HepG2 (cell line): ENCODE measurements around the gene NIPAL1. TPM values are rescaled to one million over a fixed set of nuclear protein-coding genes. Genes with fewer than 3 reads are reported as not detected.

ENCODE experiments used
- ARNT2 ChIP-seq: sonication (generic); formaldehyde crosslinking; IDR thresholded peaks from 2 replicates; pipeline ENCODE4 v1.8.0; 2022; ENCODE audit warnings: mild to moderate bottlenecking, low read depth, missing genetic modification reagents, moderate library complexity
- CAMTA2 ChIP-seq: sonication (generic); formaldehyde crosslinking; IDR thresholded peaks from 2 replicates; pipeline ENCODE4 v1.4.0; 2020; ENCODE audit warnings: mild to moderate bottlenecking, missing genetic modification reagents, borderline replicate concordance
- GABPB1 ChIP-seq: IDR thresholded peaks from 2 replicates; pipeline ENCODE4 v1.6.1; 2016; ENCODE audit warnings: mild to moderate bottlenecking, missing genetic modification reagents, moderate library complexity, missing compliant biosample characterization
- HHEX ChIP-seq: IDR thresholded peaks from 2 replicates; pipeline ENCODE4 v1.6.1; 2016; ENCODE audit warnings: control low read depth
- KLF12 ChIP-seq: sonication (generic); formaldehyde crosslinking; IDR thresholded peaks from 2 replicates; pipeline ENCODE4 v1.4.0; 2020; ENCODE audit warnings: missing genetic modification reagents, borderline replicate concordance
- KLF15 ChIP-seq: sonication (generic); formaldehyde crosslinking; IDR thresholded peaks from 2 replicates; pipeline ENCODE4 v1.8.1; 2023; ENCODE audit warnings: borderline replicate concordance, mild to moderate bottlenecking, inconsistent platforms, missing genetic modification reagents, mixed read lengths
- NFIB ChIP-seq: sonication (generic); formaldehyde crosslinking; IDR thresholded peaks from 2 replicates; pipeline ENCODE4 v1.9.0; 2021; ENCODE audit warnings: missing genetic modification reagents, mild to moderate bottlenecking, borderline replicate concordance
- NR2F6 ChIP-seq, 2 experiments: IDR thresholded peaks; 2 replicates each; pipeline ENCODE4 v1.6.1; 2016; ENCODE audit warnings: antibody characterized with exemption in 1 of 2, mild to moderate bottlenecking in 1 of 2
- PRDM10 ChIP-seq: sonication (generic); formaldehyde crosslinking; IDR thresholded peaks from 2 replicates; pipeline ENCODE4 v1.4.0; 2020; ENCODE audit warnings: low read depth, missing genetic modification reagents
- RFX5 ChIP-seq: IDR thresholded peaks from 2 replicates; pipeline ENCODE4 v1.6.1; 2011; ENCODE audit warnings: low read depth, low read length, improper control_type of control experiment
- TEAD3 ChIP-seq: optimal IDR thresholded peaks from 2 replicates; pipeline ENCODE3; 2016; ENCODE audit warnings: borderline replicate concordance
- ZBTB37 ChIP-seq: sonication (generic); formaldehyde crosslinking; IDR thresholded peaks from 2 replicates; pipeline ENCODE4 v1.4.0; 2020; ENCODE audit warnings: mild to moderate bottlenecking, missing genetic modification reagents
- ZBTB44 ChIP-seq: sonication (generic); formaldehyde crosslinking; IDR thresholded peaks from 2 replicates; pipeline ENCODE4 v1.4.0; 2020; ENCODE audit warnings: missing genetic modification reagents
- ZHX1 ChIP-seq: sonication (generic); formaldehyde crosslinking; IDR thresholded peaks from 2 replicates; pipeline ENCODE4 v1.8.1; 2022; ENCODE audit warnings: low read depth, mild to moderate bottlenecking, missing genetic modification reagents
- ZNF253 ChIP-seq: sonication (generic); formaldehyde crosslinking; IDR thresholded peaks from 2 replicates; pipeline ENCODE4 v1.8.0; 2022; ENCODE audit warnings: mild to moderate bottlenecking, missing genetic modification reagents, borderline replicate concordance
- ZNF564 ChIP-seq: sonication (generic); formaldehyde crosslinking; IDR thresholded peaks from 2 replicates; pipeline ENCODE4 v1.8.1; 2023; ENCODE audit warnings: mild to moderate bottlenecking, missing genetic modification reagents
- ZNF768 ChIP-seq: sonication (generic); formaldehyde crosslinking; IDR thresholded peaks from 2 replicates; pipeline ENCODE4 v1.4.0; 2020; ENCODE audit warnings: missing genetic modification reagents
- polyA plus RNA-seq, 8 experiments: library from polyadenylated mRNA; depleted of rRNA in 3 of 8; stranded (reverse) in 7 of 8; unstranded in 1 of 8; fragments of >200 nt; fragmentation: Illumina TruSeq in 4 of 8; extraction: Trizol in 4 of 8; gene quantifications; 2 replicates each; pipeline versions ENCODE4 v1.2.1 to v1.2.3, GENCODE V29; 2011 to 2016; ENCODE audit warnings: low read depth in 4 of 8, missing spikeins in 1 of 8, mixed read lengths in 1 of 8; ENCODE audit not compliant: insufficient read depth in 1 of 8
- total RNA-seq, 5 experiments: library from RNA; depleted of rRNA; stranded (reverse); fragments of >200 nt; fragmentation: Illumina TruSeq; extraction: Trizol; gene quantifications; 2 replicates each; pipeline ENCODE4 v1.2.3, GENCODE V29; 2016; ENCODE audit warnings: low read depth in 1 of 5

NIPAL1 gene
- total and polyA plus RNA-seq, 2 of the 13 experiments (the other 11 are each of a cell fraction or from before 2014, with no cell fraction given): 1.4 to 3.4 TPM

- TF ChIP-seq ZHX1 (CRISPR knock-in tag) (0 out of 2 replicates have a peak, but pooled peaks have one; percentile 16), TEAD3 (CRISPR knock-in tag) (no peak), ZNF253 (no peak), RFX5 (no peak), NFIB (CRISPR knock-in tag) (no peak), NR2F6 (IDR thresholded peaks at IDR 0.05) (no peak), NR2F6 (CRISPR knock-in tag; IDR thresholded peaks at IDR 0.05) (peak; percentile 6; the same call in 1 of the 2 replicates), ARNT2 (CRISPR knock-in tag) (no peak), ZBTB37 (CRISPR knock-in tag) (no peak), ZNF768 (0 out of 2 replicates have a peak, but pooled peaks have one; percentile 34), PRDM10 (CRISPR knock-in tag) (0 out of 2 replicates have a peak, but pooled peaks have one; percentile 10), KLF15 (CRISPR knock-in tag) (no peak), CAMTA2 (CRISPR knock-in tag) (no peak), ZBTB44 (CRISPR knock-in tag) (no peak), HHEX (no peak), ZNF564 (CRISPR knock-in tag) (peak; percentile 81; the same call in 1 of the 2 replicates), GABPB1 (peak; percentile 80), KLF12 (no peak)
Observed at GRCh38 chr4:48016141-48017107, at the start of gene NIPAL1, which contains the start of gene CNGA1 (continued).
